ENCODE measurements around the gene SLC30A3.

Gene SLC30A3

DNA sequence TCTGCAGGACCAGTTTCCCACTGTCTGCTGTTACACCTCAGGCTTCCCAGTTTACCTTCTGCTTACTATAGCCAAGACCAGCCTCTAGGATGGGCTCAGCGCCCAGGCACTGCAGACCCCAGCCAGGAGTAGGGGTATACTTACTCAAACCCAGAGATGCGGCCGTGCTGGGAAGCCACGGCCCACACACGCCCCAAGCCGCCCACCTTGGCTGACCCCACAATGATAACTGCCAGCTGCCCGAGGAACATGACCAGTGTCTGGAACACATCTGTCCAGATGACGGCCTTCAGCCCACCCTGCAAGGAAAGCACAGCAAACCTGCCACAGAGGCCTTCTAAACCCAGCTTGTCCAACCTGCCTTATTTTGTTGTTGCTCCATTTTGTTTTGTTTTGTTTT, 57.6 kb downstream of the SLC30A3 start:
- DNase-seq (ENCODE audit: low read depth in 2 of 2): no peak

- no peak for DNase-seq (ENCODE audit: low read depth in 2 of 2)
Observed at GRCh38 chr2:27204566-27204965, 58.3 kb downstream of the SLC30A3 start.

DNA sequence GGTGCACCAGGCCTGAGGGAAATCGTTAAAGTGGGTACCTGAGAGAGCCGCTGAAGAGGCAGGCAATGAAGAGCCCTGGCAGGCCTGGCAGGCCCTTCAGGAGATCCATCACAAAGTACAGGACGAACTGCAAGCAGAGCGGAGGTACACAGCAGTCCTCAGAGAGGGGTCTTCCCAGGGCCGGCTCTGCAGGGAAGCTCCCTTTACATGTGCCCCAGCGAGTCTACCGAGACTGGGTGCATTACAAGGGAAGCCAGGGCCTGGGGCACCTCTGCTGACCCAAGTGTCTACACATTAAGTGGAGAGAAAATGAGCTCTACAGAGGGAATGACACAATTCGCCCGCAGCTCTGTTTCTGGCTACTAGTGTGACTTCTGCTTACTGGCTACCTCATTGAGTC, 59.1 kb downstream of the SLC30A3 start:
- no peak for DNase-seq (ENCODE audit: low read depth in 2 of 2)

Data from activated CD8-positive, alpha-beta memory T cell treated with anti-CD3 and anti-CD28 coated beads for 4 hours (primary cell).